ENCODE results near the gene DCHS1.
A peak's percentile ranks its signal among the peaks of the same experiment; 100 is the strongest.

The DCHS1 gene

GRCh38 chr11:6642957-6643356 lies 12.7 kb downstream of the DCHS1 start:
- DNase-seq, result peak; percentile 24

GRCh38 chr11:6640985-6641701 lies 14.5 kb downstream of the DCHS1 start:
- no peak for DNase-seq

- DNase-seq, result no peak
These were observed 15.3 kb downstream of the DCHS1 start for GRCh38 chr11:6640036-6640984.

GRCh38 chr11:6638429-6638828 lies 17.2 kb downstream of the DCHS1 start:
- DNase-seq, result no peak

DNA sequence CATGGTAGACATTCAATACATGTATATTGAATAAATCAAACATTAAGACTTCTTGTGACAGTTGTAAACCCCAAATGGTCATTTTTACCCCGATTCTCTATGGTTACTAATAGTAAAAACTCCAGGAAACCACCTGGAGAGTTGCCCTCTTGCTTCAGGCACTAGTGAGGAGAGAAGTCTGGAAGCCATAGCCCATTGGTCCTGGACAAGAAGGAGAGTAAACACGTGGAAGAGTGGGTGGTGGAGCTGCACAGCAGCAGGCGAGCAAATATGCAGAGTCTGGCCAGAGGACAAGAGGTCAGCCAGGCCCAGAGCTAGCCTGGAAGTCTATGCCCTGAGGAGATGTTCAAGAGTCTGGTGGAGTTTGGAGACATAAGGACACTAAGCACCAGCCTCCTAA lies 17.7 kb downstream of the DCHS1 start:
- no peak for DNase-seq

DNA sequence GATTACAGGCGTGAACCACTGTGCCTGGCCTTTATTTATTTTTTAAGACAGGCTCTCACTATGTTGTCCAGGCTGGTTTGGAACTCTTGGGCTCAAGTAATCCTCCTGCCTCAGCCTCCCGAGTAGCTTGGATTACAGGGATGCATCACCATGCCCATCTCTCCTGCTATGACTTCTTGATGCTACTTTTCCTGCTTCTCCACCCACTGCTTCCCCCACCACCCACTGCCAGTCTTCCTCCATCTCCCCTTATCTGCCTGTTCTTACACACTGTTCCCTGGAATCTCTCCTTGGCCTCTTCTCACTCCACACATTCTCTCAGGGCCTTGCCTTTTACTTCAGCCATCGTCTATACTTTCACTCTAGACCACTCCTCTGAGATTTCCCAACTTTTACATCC lies 19.1 kb downstream of the DCHS1 start:
- DNase-seq, result no peak

- DNase-seq, result no peak
These were observed 20.3 kb downstream of the DCHS1 start for GRCh38 chr11:6635082-6635932.

DNA sequence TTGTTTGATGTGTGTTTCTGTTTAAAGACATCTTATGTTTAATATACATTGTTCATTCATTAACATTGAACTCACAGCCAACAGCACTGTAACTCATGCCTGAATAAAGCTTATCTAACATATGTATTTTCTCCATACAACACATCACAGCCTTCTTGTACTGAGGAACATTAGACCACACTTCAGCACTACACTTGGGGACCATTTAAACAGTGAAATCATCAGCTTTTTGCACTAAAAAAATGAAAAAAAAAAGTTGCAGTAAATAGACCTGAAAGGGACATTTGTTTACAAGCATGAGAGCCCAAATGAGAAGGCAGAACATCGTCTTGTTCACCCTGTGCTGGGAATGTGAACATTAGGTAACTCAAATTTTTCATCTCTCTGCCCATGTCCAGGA lies 21.1 kb downstream of the DCHS1 start:
- no peak for DNase-seq

- DNase-seq, result no peak
These were observed 21.9 kb downstream of the DCHS1 start for GRCh38 chr11:6633422-6634408.

GRCh38 chr11:6632116-6633073 lies 23.2 kb downstream of the DCHS1 start:
- no peak for DNase-seq

DNA sequence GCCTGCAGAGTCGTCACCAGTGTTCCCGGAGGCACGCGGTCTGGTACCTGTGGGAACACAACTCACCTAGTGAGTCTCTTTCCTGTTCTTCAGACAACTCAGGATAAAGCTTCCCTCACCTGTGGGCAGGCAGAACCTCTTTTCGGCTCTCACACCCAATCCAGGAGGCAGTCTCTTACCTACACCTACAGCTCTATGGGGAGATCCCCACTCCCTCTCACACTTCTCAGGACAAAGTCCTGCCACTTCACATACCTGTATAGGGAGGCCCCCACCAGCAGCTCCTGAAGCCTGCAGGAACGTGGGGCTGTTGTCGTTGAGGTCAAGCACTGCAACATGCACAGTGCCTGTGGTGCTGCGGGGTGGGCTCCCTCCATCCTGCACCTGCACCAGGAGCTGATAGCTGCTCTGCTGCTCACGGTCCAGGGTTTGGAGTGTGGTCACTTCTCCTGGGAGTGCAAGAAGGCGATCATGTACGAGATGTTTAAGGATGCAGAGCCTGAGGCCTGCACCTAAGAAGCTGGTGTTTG lies 24.2 kb downstream of the DCHS1 start:
- no peak for DNase-seq

- DNase-seq, result no peak
These were observed 24.8 kb downstream of the DCHS1 start for GRCh38 chr11:6630632-6631291.

DNA sequence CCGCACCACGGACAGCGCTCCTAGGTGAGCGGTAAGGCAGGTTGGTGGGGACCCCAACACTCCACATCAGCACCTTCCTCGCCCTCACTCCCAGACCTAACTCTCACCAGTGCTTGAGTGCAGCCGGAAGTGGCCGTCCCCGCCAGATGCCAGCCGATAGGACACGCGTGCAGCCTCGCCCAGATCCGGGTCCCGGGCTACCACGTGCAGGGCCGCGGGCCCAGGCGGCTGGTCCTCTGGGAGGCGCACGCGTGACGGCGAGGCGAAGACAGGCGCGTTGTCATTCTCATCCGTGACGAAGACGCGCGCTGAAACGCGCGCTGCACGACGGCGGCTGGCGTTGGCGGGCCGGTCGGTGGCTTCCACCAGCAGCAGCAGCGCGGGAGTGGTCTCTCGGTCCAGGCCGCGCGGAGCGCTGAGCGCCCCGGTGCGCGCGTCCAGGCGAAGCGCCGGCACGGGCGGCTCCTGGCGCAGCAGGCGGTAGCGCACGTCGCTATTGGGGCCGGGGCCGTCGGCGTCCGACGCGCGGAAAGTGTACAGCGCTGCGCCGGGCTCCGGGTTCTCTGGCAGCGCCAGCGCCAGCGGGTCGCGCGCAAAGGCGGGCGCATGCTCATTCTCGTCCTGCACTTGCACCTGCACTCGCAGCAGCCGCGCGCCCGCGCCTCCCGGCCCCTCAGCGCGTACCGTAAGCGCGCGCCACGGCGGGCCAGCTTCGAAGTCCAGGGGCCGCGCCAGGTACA lies 25.5 kb downstream of the DCHS1 start:
- DNase-seq, result no peak

GRCh38 chr11:6629573-6629891 lies 26.1 kb downstream of the DCHS1 start:
- no peak for DNase-seq

- DNase-seq, result no peak
These were observed 27.1 kb downstream of the DCHS1 start for GRCh38 chr11:6628526-6628925.

DNA sequence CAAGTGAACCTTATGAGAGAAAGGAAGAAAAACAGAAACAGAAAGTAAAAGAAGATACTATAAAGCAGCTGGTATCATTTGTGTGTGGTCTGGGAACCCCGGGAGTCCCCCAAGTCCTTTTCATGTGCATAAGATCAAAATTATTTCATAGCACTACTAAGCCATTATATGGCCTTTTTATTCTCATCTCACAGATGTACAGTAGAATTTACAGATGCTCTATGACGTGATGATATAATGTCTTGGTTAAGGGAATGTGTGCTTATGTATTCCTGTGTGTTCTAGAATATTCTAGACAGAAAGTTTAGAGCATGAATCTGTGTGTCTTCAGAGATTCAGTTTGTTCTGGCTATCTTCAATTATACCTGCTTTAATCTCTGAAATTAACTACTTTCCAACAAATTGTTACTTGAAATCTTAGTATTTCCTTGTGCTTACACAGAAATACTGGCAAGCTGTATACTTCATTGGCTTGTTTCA lies 27.8 kb downstream of the DCHS1 start:
- DNase-seq, result no peak

DNA sequence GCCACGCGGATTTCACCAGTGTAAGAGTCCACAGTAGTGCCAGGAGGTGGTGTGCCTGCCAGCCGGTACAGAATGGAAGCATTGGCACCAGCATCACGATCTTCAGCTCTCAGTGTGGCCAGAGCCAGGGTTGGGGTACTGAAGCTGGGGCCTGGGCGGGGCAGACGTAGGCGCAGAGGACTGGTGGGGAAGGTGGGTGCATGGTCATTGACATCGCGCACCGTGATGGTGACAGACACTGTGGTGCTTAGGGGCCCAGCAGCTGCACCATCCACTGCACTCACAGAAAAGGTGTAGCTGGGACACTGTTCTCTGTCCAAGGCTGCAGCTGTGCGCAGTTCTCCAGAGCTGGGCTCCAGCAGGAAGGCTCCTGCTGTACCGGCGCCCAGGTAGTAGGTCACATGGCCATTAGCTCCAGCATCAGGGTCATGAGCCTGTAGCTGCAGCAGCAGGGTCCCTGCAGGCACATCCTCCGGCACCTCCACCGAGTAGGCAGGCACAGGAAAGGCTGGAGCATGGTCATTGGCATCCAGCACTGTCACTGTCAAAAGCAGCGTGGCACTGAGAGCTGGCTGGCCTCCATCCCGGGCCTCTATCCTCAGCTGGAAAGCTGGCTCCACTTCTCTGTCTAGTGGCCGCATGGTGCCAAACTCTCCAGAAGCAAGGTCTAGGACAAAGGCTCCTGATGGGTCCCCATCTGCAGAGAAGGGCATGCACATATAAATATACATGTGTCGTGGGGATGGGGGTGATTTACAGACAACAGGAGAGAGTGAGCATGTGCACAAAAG lies 28.4 kb downstream of the DCHS1 start:
- DNase-seq, result no peak

DNA sequence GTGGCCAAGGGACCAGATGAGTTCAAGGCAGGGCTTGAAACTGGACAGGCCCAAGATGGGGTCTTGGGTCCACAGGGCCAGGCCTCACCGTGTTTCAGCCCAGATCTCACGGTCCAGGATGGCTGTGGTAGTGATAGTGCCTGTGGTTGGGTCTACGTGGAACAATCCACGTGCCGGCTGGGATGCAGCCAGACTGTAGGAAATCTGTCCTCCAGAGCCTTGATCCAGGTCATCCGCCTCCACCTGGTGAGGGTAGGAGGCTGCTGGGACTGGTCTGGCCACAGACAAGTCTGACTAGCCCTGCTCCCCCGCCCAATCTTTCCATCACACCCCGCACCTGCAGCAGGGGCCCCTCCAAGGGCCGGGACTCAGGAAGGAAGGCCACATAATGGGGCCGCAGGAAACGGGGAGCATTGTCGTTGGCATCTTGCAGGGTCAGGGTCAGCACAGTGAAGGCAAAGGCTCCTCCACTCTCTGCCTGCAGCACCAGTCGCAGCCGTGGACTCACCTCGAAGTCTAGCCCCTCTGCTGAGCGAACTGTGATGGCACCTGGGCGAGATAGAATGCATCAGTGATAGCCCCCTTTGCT lies 29.7 kb downstream of the DCHS1 start:
- DNase-seq, result no peak
